GM12865 (cell line): Measurements from ENCODE around the gene DGCR8.

Experiments used
- DNase-seq: peaks from one replicate; pipeline ENCODE4 v3.0.0; 2010; ENCODE audit warnings: low read depth
- H3K4me3 ChIP-seq: 2 replicates; pipeline ENCODE4 v1.5.1; 2011; ENCODE audit warnings: mild to moderate bottlenecking, low read depth, low read length, control low read depth
- CTCF ChIP-seq: IDR thresholded peaks from 2 replicates; pipeline ENCODE4 v1.5.1; 2011; ENCODE audit warnings: low read length, control low read depth, low read depth, inconsistent platforms; ENCODE audit not compliant: insufficient read depth; ENCODE audit errors: missing control alignments

Gene DGCR8

GRCh38 chr22:20053407-20054033 lies 26.5 kb upstream of the DGCR8 start:
- DNase-seq, result no peak
- no peak for TF ChIP-seq CTCF
- H3K4me3 ChIP-seq, result no peak overlapping the region

GRCh38 chr22:20054034-20054427 lies 26.0 kb upstream of the DGCR8 start:
- H3K4me3 ChIP-seq, result no peak overlapping the region
- DNase-seq, result no peak
- no peak for TF ChIP-seq CTCF

GRCh38 chr22:20054485-20054884 lies 25.6 kb upstream of the DGCR8 start:
- H3K4me3 ChIP-seq, result no peak overlapping the region
- no peak for DNase-seq
- TF ChIP-seq CTCF, result no peak

GRCh38 chr22:20055144-20055543 lies 24.9 kb upstream of the DGCR8 start:
- no peak for TF ChIP-seq CTCF
- no peak for DNase-seq
- H3K4me3 ChIP-seq, result no peak overlapping the region

GRCh38 chr22:20055654-20056053 lies 24.4 kb upstream of the DGCR8 start:
- TF ChIP-seq CTCF, result no peak
- no peak for DNase-seq
- H3K4me3 ChIP-seq, result no peak overlapping the region

- no peak for DNase-seq
- no peak overlapping the region for H3K4me3 ChIP-seq
- no peak for TF ChIP-seq CTCF
These were observed 23.9 kb upstream of the DGCR8 start for GRCh38 chr22:20056161-20056560.

GRCh38 chr22:20056696-20057386 lies 23.2 kb upstream of the DGCR8 start:
- no peak overlapping the region for H3K4me3 ChIP-seq
- DNase-seq, result no peak
- TF ChIP-seq CTCF, result no peak
